Common myeloid progenitor, CD34-positive (primary cell): Measurements from ENCODE around the gene LRRC3C.
A peak's percentile ranks its signal among the peaks of the same experiment; 100 is the strongest.

Experiments
- CTCF ChIA-PET: fragments of 350-600 bp; sonication (Branson Sonifier 250); formaldehyde crosslinking; loops from one replicate; lab custom pipeline; 2021; ENCODE audit warnings: antibody characterized with exemption; lab: Charles Lee
- POLR2A ChIA-PET: fragments of 350-600 bp; sonication (Branson Sonifier 250); formaldehyde crosslinking; loops from one replicate; lab custom pipeline; 2021; ENCODE audit warnings: antibody characterized with exemption; lab: Charles Lee
- DNase-seq, 3 donors: peaks; one replicate each; pipeline versions ENCODE4 v3.0.0 to v3.0.0-alpha.2; 2013
- H3K27ac ChIP-seq, 2 experiments: 1 replicate in 1 of 2; 2 replicates in 1 of 2; pipeline ENCODE4 v1.7.0; 2013; ENCODE audit warnings: inconsistent platforms in 2 of 2, low read length in 2 of 2, mild to moderate bottlenecking in 2 of 2, low read depth in 1 of 2, moderate library complexity in 1 of 2; ENCODE audit not compliant: severe bottlenecking in 2 of 2, insufficient read depth in 1 of 2, poor library complexity in 1 of 2
- H3K27me3 ChIP-seq, 5 experiments: replicated peaks in 2 of 5; 1 replicate in 3 of 5; 2 replicates in 2 of 5; pipeline versions ENCODE4 v1.6.1 to v1.7.0; 2013; ENCODE audit warnings: low read length in 4 of 5, mild to moderate bottlenecking in 2 of 5, moderate library complexity in 2 of 5, inconsistent platforms in 1 of 5; ENCODE audit not compliant: insufficient read depth in 5 of 5, control insufficient read depth in 4 of 5
- H3K36me3 ChIP-seq, 4 experiments: 1 replicate in 2 of 4; 2 replicates in 2 of 4; pipeline versions ENCODE4 v1.6.1 to v1.7.0; 2013; ENCODE audit warnings: low read length in 3 of 4, control low read depth in 1 of 4, mild to moderate bottlenecking in 1 of 4; ENCODE audit not compliant: control insufficient read depth in 4 of 4, insufficient read depth in 4 of 4
- H3K4me1 ChIP-seq, 4 experiments: 1 replicate in 3 of 4; 2 replicates in 1 of 4; pipeline versions ENCODE4 v1.6.1 to v1.7.1; 2013; ENCODE audit warnings: low read length in 3 of 4, mild to moderate bottlenecking in 3 of 4, control low read depth in 1 of 4, inconsistent platforms in 1 of 4, moderate library complexity in 1 of 4; ENCODE audit not compliant: control insufficient read depth in 4 of 4, insufficient read depth in 4 of 4; ENCODE audit errors: control extremely low read depth in 1 of 4
- H3K4me3 ChIP-seq, 7 experiments: 1 replicate in 4 of 7; 2 replicates in 3 of 7; pipeline versions ENCODE4 v1.5.1 to v1.7.0; 2013; ENCODE audit warnings: mild to moderate bottlenecking in 7 of 7, low read length in 6 of 7, moderate library complexity in 6 of 7, inconsistent platforms in 2 of 7, low read depth in 2 of 7, control low read depth in 1 of 7; ENCODE audit not compliant: insufficient read depth in 4 of 7, control insufficient read depth in 1 of 7; ENCODE audit errors: extremely low read depth in 1 of 7
- H3K9me3 ChIP-seq, 5 experiments: 1 replicate in 4 of 5; 2 replicates in 1 of 5; pipeline versions ENCODE4 v1.6.1 to v1.7.1; 2013; ENCODE audit warnings: low read length in 4 of 5, mild to moderate bottlenecking in 2 of 5, inconsistent platforms in 1 of 5, low read depth in 1 of 5, moderate library complexity in 1 of 5; ENCODE audit not compliant: control insufficient read depth in 4 of 5, insufficient read depth in 2 of 5; ENCODE audit errors: control extremely low read depth in 1 of 5
- WGBS: methylation state at CpG from one replicate; pipeline ENCODE4 v1.1.5; 2013; ENCODE audit not compliant: insufficient coverage; 5-methylcytosine and 5-hydroxymethylcytosine counted together

Gene LRRC3C

DNA sequence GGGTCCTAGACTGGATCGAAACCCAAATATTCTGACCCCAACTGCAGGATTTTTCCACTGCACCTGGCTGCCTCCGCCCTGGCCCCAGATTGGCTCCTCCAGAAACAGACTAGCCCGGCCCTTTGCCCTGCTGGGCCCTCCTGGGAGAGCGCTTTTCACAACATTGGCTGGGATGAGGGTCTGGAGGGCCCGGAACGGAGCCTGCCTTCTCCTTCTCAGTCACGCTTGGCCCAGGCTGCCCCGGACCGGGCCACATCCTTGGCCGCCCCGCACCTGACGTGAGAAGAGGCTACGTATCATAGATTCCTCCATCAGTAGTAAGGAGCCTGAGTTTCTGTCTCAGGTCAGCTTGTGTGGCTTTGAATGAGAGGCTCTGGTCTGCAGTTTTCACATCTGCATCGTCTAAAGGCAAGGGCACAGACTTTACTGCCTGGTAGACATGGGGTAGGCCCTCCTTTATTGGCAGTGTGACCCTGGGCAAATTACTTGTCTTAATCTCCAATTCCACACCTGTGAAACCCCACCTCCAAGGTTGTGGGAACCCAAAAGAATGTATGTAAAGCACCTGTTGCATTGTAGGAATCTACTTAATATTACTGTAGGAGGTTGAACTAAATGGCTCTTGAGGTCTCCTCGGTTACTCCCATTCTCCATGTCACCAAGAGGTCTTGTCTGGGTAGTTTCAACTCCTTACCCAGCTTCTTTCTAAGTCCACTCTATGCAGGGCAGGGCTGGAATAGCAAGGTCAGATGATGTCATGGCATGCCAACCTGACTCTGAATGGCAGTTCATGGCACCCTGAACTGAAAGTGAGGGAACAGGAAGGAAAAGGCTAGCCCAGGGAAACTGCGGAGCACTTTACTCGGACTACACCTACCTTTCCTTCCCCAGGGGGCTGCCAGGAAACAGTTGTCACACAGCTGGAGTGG, 661 bp downstream of the LRRC3C start:
- no peak for DNase-seq
- ChIA-PET POLR2A (interaction anchor here (0.6 kb wide), 1 partner anchor 45 kb away, joined by 4 read pairs; no protein-coding TSS in a partner anchor), CTCF (interaction anchor here (0.6 to 3.3 kb wide), 2 partner anchors 11 to 19 kb away, joined by 3 to 18 read pairs; no protein-coding TSS in a partner anchor)
- WGBS, result 41% methylated on average over 16 of the region's 17 CpGs
- H3K9me3 ChIP-seq, result no peaks in the 10 kb centered on the region
- peak overlapping the region; percentile 43 to 73 for H3K27ac ChIP-seq
- H3K4me1 ChIP-seq, result peaks cover 4 to 43% (median 30%) of the 10 kb centered on the region in 4 experiments
- peak overlapping the region; percentile 66 to 91 (median 76) for H3K4me3 ChIP-seq
- H3K27me3 ChIP-seq, result no peaks in the 10 kb centered on the region
- H3K36me3 ChIP-seq, result peaks cover 3 to 11% (median 5%) of the 10 kb centered on the region in 4 experiments

- no peaks in the 10 kb centered on the region for H3K27me3 ChIP-seq
- CTCF ChIA-PET, result interaction anchor here (0.6 to 3.3 kb wide), 3 partner anchors 10 to 20 kb away, joined by 3 to 18 read pairs (median 3); no protein-coding TSS in a partner anchor
- peak in 2 of 3 donors; percentile 52 to 69 for DNase-seq
- H3K36me3 ChIP-seq, result peaks cover 0 to 4% (median 1%) of the 10 kb centered on the region in 4 experiments
- POLR2A ChIA-PET, result no interaction called here
- H3K27ac ChIP-seq, result no peak overlapping the region
- WGBS, result 83% methylated on average over 7 of the region's 8 CpGs
- peaks cover 4 to 43% (median 30%) of the 10 kb centered on the region in 4 experiments for H3K4me1 ChIP-seq
- H3K4me3 ChIP-seq, result peak overlapping the region in 1 of 7 experiments; percentile 91
- H3K9me3 ChIP-seq, result no peaks in the 10 kb centered on the region
These were observed 1.5 kb downstream of the LRRC3C start for GRCh38 chr17:39928858-39929645.

DNA sequence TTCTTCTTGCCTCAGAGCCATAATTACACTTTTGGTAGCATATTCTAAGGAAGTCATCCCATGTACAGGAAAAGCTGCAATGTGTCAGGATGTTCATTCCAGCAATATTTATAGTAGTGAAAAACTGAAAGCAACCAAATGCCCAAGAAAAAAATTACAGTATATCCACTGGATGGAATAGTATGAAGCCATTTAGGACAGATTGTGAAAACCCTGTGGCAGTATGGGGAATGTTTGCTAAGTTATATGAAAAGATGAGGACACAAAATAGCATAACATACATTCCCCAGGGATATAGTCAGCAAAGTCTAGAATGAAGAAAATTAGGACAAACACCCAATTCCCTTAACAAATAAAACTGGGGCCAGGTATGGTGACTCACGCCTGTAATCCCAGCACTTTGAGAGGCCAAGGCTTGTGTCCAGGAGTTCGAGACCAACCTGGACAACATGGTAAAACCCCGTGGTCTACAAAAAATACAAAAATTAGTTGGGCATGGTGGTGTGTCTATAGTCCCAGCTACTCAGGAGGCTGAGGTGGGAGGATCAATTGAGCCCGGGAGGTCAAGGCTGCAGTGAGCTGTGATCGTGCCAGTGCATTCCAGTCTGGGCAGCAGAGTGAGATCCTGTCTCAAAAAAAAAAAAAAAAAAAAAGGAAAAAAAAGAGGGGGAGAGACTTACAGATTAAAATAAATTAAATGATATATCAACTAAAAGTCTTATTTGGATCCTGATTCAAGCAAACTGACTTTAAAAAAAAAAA, 2.3 kb downstream of the LRRC3C start:
- POLR2A ChIA-PET, result no interaction called here
- WGBS, result 100% methylated on average over 1 of the region's 5 CpGs
- H3K36me3 ChIP-seq, result no peaks in the 10 kb centered on the region

DNA sequence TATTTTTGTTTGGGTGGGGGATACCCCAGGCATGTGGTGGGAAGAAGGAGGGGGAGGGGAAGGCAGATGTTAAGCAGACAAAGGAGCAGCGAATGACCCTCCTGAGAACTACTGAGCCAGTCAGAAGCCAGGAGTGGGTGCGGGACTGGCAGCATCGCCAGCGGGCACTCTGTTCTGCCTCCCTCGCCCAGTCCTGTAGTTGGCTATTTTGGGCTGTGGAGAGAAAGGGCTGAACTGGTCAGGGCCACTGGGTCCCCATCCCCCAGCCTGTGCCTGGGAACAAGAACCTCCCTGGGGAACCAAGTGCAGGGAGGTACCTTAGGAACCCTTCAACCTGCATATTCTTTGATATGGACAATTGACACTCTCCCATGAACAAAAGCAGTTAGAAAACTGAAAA, 6.4 kb downstream of the LRRC3C start:
- Histone ChIP-seq H3K9me3 (no peaks in the 10 kb centered on the region), H3K4me3 (no peak overlapping the region), H3K27me3 (no peaks in the 10 kb centered on the region), H3K36me3 (no peaks in the 10 kb centered on the region), H3K27ac (no peak overlapping the region), H3K4me1 (peaks cover 0 to 6% (median 1%) of the 10 kb centered on the region in 4 experiments)
- DNase-seq, result no peak
- POLR2A ChIA-PET, result no interaction called here
- 100% methylated on average over 5 of the region's 5 CpGs for WGBS
- CTCF ChIA-PET, result interaction anchor here (1.3 kb wide), 1 partner anchor 142 kb away, joined by 3 read pairs; no protein-coding TSS in a partner anchor

More for the DNA sequence above, 2.3 kb downstream of the LRRC3C start:
- peaks cover 4 to 39% (median 30%) of the 10 kb centered on the region in 4 experiments for H3K4me1 ChIP-seq
- no peaks in the 10 kb centered on the region for H3K27me3 ChIP-seq
- H3K9me3 ChIP-seq, result no peaks in the 10 kb centered on the region
- H3K27ac ChIP-seq, result no peak overlapping the region
- no peak overlapping the region for H3K4me3 ChIP-seq
- CTCF ChIA-PET, result interaction anchor here (1.1 to 3.3 kb wide), 2 partner anchors 9 to 19 kb away, joined by 3 to 18 read pairs; no protein-coding TSS in a partner anchor
- no peak for DNase-seq

GRCh38 chr17:39934324-39934723, 6.8 kb downstream of the LRRC3C start:
- Histone ChIP-seq H3K36me3 (no peaks in the 10 kb centered on the region), H3K27me3 (no peaks in the 10 kb centered on the region), H3K9me3 (no peaks in the 10 kb centered on the region), H3K4me3 (no peak overlapping the region), H3K27ac (no peak overlapping the region), H3K4me1 (peaks cover 0 to 5% (median under 1%) of the 10 kb centered on the region in 4 experiments)
- DNase-seq, result no peak
- POLR2A ChIA-PET, result no interaction called here
- CTCF ChIA-PET, result interaction anchor here (1.3 kb wide), 1 partner anchor 141 kb away, joined by 3 read pairs; no protein-coding TSS in a partner anchor
- WGBS, result 96% methylated on average over 5 of the region's 5 CpGs

DNA sequence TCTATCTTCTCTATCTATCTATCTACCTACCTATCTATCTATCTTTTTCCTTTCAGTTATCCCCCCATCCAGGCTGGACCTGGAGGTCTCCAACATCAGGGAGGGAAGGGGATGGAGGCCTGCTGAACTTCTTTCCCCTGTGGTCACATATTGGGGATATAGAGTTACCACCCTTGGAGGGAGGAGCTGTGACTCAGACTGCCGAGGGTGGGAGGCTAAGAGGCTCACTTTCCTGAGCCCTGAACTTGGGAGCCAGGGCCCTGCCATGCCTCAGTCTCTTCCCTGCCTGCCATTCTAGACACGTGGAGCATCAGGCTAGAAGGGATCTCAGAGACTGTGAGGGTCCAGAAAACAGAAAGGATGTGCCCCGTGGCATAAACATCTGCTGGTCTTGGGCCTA, 8.4 kb downstream of the LRRC3C start:
- H3K27me3 ChIP-seq, result no peaks in the 10 kb centered on the region
- ChIA-PET CTCF (interaction anchor here (1.0 to 2.1 kb wide), 2 partner anchors 11 to 47 kb away, joined by 3 to 6 read pairs; no protein-coding TSS in a partner anchor), POLR2A (no interaction called here)
- H3K4me3 ChIP-seq, result no peak overlapping the region
- H3K4me1 ChIP-seq, result peaks cover 0 to 12% (median 5%) of the 10 kb centered on the region in 4 experiments
- no peaks in the 10 kb centered on the region for H3K36me3 ChIP-seq
- H3K9me3 ChIP-seq, result no peaks in the 10 kb centered on the region
- no peak overlapping the region for H3K27ac ChIP-seq
- WGBS, result 81% methylated on average over 3 of the region's 3 CpGs
- DNase-seq, result no peak
